DND-41 (cell line): ENCODE data around the gene ST6GALNAC5.

Source experiments
- ATAC-seq: fragments of 200-7000 bp; cut with Tn5 transposase; 3 replicates; pipeline ENCODE4 v1.9.1; 2021; ENCODE audit warnings: low read depth; ENCODE audit not compliant: insufficient read depth
- DNase-seq: peaks from one replicate; pipeline ENCODE4 v3.0.0-alpha.2; 2020
- H2AFZ ChIP-seq: 2 replicates; pipeline ENCODE4 v1.6.0; 2012; ENCODE audit warnings: low read depth, low read length
- H3K27ac ChIP-seq: 2 replicates; pipeline ENCODE4 v1.5.1; 2012; ENCODE audit warnings: low read length, inconsistent platforms
- H3K27me3 ChIP-seq: fragments of 200-600 bp; sonication (generic); 2 replicates; pipeline ENCODE4 v1.6.0; 2012; ENCODE audit warnings: low read length, mild to moderate bottlenecking, inconsistent platforms; ENCODE audit not compliant: insufficient read depth, poor library complexity
- H3K36me3 ChIP-seq: 2 replicates; pipeline ENCODE4 v1.5.1; 2012; ENCODE audit warnings: low read length, inconsistent platforms; ENCODE audit not compliant: insufficient read depth
- H3K4me1 ChIP-seq: 2 replicates; pipeline ENCODE4 v1.5.1; 2012; ENCODE audit warnings: mild to moderate bottlenecking, low read length; ENCODE audit not compliant: insufficient read depth
- H3K4me2 ChIP-seq: 2 replicates; pipeline ENCODE4 v1.6.0; 2012; ENCODE audit warnings: mild to moderate bottlenecking, moderate library complexity, low read length, inconsistent platforms; ENCODE audit not compliant: insufficient read depth
- H3K4me3 ChIP-seq, 2 experiments: fragments of 200-600 bp in 1 of 2; shearing (Covaris generic) in 1 of 2; 2 replicates each; pipeline ENCODE4 v1.5.1; 2012 to 2016; ENCODE audit warnings: inconsistent platforms in 2 of 2, low read length in 2 of 2, mild to moderate bottlenecking in 2 of 2, low read depth in 1 of 2, moderate library complexity in 1 of 2
- H3K79me2 ChIP-seq: 2 replicates; pipeline ENCODE4 v1.6.0; 2012; ENCODE audit warnings: low read length, inconsistent platforms; ENCODE audit not compliant: insufficient read depth
- H3K9ac ChIP-seq: 2 replicates; pipeline ENCODE4 v1.6.0; 2012; ENCODE audit warnings: low read depth, mild to moderate bottlenecking, inconsistent platforms, low read length, moderate library complexity
- H3K9me3 ChIP-seq: 2 replicates; pipeline ENCODE4 v1.5.1; 2012; ENCODE audit warnings: low read length, moderate library complexity, mild to moderate bottlenecking, inconsistent platforms; ENCODE audit not compliant: insufficient read depth, severe bottlenecking
- H4K20me1 ChIP-seq: 2 replicates; pipeline ENCODE4 v1.6.0; 2012; ENCODE audit warnings: low read length; ENCODE audit not compliant: insufficient read depth
- EZH2 ChIP-seq: IDR thresholded peaks from 3 replicates; pipeline ENCODE4 v1.6.1; 2012; ENCODE audit warnings: borderline replicate concordance, low read depth, mild to moderate bottlenecking, moderate library complexity, low read length, inconsistent platforms; ENCODE audit not compliant: severe bottlenecking
- TF ChIP-seq, protein P1 (sequence below): IDR thresholded peaks from 2 replicates; pipeline ENCODE4 v1.5.1; 2012; ENCODE audit warnings: borderline replicate concordance, low read length, moderate library complexity, mild to moderate bottlenecking; ENCODE audit not compliant: poor library complexity, severe bottlenecking; ENCODE audit errors: extremely low read depth

ST6GALNAC5 gene

DNA sequence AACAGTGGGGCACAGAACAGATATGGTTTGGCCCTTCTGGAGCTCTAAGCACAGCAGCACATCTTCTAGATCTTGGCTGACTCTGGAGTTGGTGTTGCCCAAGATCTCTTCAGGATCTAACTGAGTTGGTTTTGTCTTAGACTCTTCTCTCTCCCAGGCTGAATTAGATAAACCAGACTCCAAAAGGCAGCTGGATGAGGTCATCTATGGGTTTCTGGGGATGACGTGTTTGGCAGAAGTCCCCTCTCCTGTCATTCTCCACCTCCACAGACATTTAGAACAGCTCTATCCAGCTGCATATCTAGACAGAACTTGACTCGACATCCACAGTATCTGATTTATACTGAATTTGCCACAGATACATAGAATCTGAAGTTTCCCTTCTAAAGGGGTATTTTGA is 75.3 kb downstream of the ST6GALNAC5 start:
- no peaks in the 10 kb centered on the region for H3K9me3 ChIP-seq
- DNase-seq: no peak
- no peaks in the 10 kb centered on the region for H4K20me1 ChIP-seq

DNA sequence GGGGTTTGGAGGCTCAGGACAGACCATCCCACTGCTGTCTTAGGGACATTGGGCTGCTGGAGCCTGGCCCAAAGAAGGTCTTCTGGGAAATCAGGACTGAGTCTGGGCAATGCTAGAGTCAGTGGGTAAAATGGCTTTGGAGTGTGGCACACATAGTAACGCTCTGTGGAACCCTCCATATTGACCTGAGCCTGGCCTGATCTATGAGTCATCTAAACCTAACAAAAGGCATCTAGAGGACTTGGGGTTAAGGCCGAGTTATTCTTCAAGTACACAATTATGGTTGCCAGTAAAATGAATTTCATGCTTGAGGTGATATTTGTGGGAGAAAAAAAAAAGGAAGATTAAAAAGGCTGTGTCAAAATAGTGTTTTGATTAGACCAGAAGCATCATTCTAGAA is 77.7 kb downstream of the ST6GALNAC5 start:
- Histone ChIP-seq H3K9ac (no peak overlapping the region), H2AFZ (no peak overlapping the region), H3K27me3 (peaks cover 3% of the 10 kb centered on the region), H3K4me3 (no peak overlapping the region), H3K4me1 (no peaks in the 10 kb centered on the region), H3K36me3 (no peaks in the 10 kb centered on the region), H3K9me3 (no peaks in the 10 kb centered on the region), H3K79me2 (no peaks in the 10 kb centered on the region), H4K20me1 (no peaks in the 10 kb centered on the region), H3K27ac (no peak overlapping the region), H3K4me2 (no peak overlapping the region)
- TF ChIP-seq EZH2: no peak
- TF ChIP-seq, protein P1, sequence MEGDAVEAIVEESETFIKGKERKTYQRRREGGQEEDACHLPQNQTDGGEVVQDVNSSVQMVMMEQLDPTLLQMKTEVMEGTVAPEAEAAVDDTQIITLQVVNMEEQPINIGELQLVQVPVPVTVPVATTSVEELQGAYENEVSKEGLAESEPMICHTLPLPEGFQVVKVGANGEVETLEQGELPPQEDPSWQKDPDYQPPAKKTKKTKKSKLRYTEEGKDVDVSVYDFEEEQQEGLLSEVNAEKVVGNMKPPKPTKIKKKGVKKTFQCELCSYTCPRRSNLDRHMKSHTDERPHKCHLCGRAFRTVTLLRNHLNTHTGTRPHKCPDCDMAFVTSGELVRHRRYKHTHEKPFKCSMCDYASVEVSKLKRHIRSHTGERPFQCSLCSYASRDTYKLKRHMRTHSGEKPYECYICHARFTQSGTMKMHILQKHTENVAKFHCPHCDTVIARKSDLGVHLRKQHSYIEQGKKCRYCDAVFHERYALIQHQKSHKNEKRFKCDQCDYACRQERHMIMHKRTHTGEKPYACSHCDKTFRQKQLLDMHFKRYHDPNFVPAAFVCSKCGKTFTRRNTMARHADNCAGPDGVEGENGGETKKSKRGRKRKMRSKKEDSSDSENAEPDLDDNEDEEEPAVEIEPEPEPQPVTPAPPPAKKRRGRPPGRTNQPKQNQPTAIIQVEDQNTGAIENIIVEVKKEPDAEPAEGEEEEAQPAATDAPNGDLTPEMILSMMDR: no peak
- no peak for DNase-seq
- no peak for ATAC-seq

More for the DNA sequence above, 75.3 kb downstream of the ST6GALNAC5 start:
- Histone ChIP-seq H3K36me3 (no peaks in the 10 kb centered on the region), H3K27me3 (peaks cover 3% of the 10 kb centered on the region), H3K4me1 (no peaks in the 10 kb centered on the region), H3K27ac (no peak overlapping the region), H3K4me2 (no peak overlapping the region), H3K4me3 (no peak overlapping the region), H3K9ac (no peak overlapping the region), H2AFZ (no peak overlapping the region), H3K79me2 (no peaks in the 10 kb centered on the region)
- ATAC-seq: no peak
- TF ChIP-seq, protein P1: no peak
- no peak for TF ChIP-seq EZH2

DNA sequence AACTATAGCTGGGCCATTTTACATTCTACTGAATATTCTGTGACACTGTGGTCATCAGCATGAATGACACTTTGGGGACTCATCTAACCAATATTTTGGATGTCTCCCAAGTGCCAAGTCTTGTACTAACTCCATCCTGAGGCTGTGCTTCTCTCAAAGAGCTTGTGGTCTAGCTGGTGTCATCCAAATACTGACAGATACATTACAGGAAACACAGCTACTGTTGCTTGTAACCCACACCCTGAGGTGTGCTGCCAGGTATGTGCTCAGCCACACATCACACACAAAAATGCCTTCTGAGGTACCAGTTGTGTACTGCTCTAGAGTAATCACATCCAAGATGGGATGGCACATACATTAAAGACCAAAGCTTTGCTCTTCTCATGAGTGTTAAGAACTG is 81.6 kb downstream of the ST6GALNAC5 start:
- Histone ChIP-seq H3K9me3 (no peaks in the 10 kb centered on the region), H3K9ac (no peak overlapping the region), H4K20me1 (no peaks in the 10 kb centered on the region), H3K36me3 (no peaks in the 10 kb centered on the region), H2AFZ (no peak overlapping the region), H3K4me1 (no peaks in the 10 kb centered on the region), H3K4me3 (no peak overlapping the region), H3K79me2 (no peaks in the 10 kb centered on the region), H3K4me2 (no peak overlapping the region), H3K27me3 (no peaks in the 10 kb centered on the region), H3K27ac (no peak overlapping the region)
- no peak for ATAC-seq
- no peak for DNase-seq
- TF ChIP-seq, protein P1: no peak
- no peak for TF ChIP-seq EZH2

DNA sequence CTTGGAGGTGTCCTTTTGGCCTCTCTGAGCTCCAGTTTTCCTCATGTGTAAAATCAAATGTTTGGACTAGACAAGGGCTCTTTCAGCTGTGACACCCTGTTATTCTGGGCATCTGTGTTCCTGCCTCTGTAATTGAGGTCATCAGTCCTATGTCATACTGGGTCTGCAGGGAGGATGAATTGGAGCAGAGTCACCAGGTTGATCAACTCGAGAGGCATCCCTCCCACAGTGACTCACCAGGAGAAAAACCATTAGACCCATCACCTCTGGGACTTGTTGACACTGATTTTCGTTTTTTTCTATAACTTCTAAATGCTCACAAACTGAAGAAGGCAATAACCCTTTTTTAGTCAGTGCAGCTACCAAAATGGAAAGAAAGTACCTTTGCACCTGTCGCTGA is 82.2 kb downstream of the ST6GALNAC5 start:
- Histone ChIP-seq H3K4me1 (no peaks in the 10 kb centered on the region), H3K27ac (no peak overlapping the region), H4K20me1 (no peaks in the 10 kb centered on the region), H2AFZ (no peak overlapping the region), H3K36me3 (no peaks in the 10 kb centered on the region), H3K4me2 (no peak overlapping the region), H3K4me3 (no peak overlapping the region), H3K9me3 (no peaks in the 10 kb centered on the region), H3K9ac (no peak overlapping the region), H3K27me3 (no peaks in the 10 kb centered on the region), H3K79me2 (no peaks in the 10 kb centered on the region)
- no peak for DNase-seq
- no peak for ATAC-seq
- TF ChIP-seq, protein P1: no peak
- TF ChIP-seq EZH2: no peak
